ELF-1 (cell line): ENCODE results near the gene CALCB.

Experiments
- DNase-seq: peaks from one replicate; pipeline ENCODE4 v3.0.0-alpha.2; 2016; ENCODE audit warnings: low read depth, low spot score

Gene CALCB

DNA sequence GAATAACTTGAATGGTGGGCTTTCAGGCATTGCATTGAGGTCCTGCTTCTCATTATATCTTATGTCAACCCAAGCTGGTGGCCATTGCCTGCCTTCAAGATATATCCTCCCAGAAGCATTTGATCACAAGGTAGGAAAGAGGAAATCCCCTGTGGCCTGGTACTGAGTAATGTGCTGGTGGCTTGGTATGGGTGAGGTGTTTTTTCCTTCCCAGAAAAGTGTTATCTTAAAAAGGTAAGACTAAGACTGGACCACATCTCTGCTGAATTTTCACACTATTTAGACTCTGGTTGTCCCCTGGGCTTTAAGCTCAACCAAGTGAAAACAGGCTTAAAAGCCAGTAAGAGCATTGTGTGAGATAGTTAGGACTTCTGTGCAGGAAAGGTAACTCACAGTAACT is 45.0 kb downstream of the CALCB start:
- no peak for DNase-seq

DNA sequence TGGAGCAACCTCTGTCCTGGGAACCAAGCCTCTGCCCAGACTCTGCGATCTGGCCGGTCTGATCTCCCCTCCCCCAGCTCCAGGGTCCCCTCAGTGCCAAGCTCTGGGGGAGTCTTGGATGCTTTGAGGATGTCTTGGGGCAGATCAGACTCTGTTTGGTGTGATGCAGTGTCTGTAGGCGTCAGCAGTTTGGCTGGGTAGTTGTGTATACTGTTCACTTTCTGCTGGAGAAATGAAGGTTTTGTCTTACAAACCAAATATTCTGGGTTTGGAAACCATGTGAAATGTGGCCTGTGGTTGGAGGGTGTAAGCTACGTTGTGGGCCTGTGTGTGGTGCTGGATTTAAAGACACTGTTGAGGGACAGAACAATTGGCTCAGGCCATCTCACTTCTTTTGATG is 46.0 kb downstream of the CALCB start:
- DNase-seq: no peak

- DNase-seq: no peak
Observed at GRCh38 chr11:15119826-15120225, 46.4 kb downstream of the CALCB start.

GRCh38 chr11:15123849-15124248 is 50.5 kb downstream of the CALCB start:
- DNase-seq: no peak

DNA sequence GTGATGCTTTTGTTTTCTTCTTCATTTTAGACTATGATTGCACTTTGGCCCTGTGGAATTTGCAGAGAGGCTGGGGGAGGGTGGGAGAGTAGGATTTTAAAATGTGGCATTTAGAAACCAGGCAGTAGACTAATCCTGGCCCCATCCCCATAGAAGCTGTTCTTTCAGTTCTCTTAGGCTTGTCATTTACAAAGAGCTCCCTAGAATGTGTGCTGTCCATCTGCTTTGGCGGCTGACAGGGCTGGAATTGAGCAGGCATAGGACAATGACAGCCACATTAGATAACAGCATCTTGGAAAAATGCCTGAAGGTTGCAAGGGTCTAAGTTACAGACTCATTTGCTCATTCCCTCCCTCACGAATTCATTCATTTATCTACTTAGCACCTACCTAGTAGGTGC is 51.1 kb downstream of the CALCB start:
- DNase-seq: no peak

GRCh38 chr11:15127341-15127740 is 53.9 kb downstream of the CALCB start:
- no peak for DNase-seq
